ENCODE measurements around the gene SPON2. TPM values are rescaled to one million over a fixed set of nuclear protein-coding genes. Genes with fewer than 3 reads are reported as not detected.

The SPON2 gene
- polyA plus RNA-seq, 4 donors = 9.3 to 18.3 (median 10.6) TPM

- no peak for DNase-seq (ENCODE audit: low read depth in 4 of 4, low spot score in 3 of 4)
These were observed 2.7 kb upstream of the SPON2 start for GRCh38 chr4:1174941-1175634.

DNA sequence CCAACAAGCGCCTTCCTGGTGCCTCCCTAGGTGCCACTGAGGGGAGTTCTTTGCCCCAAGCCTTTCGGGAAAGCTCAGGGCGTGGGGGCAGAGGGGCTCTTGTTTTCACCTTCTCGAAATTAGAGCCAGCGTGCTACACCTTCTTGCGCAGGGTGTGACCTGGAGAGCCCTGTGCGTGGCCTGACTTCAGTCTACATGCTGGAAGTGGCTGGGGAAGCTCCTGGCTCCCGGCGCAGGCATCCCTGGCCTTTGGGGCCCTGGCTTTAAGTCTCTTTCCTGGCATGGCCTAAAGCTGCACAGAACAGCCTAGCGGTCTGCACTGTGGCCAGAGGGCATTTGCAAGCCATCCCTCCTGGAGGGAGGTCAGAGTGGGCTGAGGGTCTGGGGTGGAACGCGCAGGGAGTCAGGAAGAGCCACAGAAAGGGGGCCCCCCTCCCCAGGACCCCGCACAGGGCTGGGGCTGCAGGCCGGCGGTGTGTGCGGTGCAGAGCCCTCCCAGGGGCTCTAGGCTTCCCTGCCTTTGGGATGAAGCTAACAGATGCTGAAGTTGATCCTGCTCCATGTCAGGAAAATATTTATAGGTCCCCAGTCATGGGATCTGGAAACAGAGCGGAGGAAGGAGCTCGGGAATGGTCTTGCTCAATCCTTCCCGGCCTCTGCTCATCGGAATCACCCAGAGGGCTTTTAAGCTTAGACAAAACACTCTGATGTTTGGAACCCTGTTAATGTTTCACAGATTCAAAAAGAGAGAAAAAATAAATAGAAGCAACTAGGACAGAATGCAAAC lies 781 bp upstream of the SPON2 start:
- no peak for DNase-seq (ENCODE audit: low read depth in 4 of 4, low spot score in 3 of 4)

GRCh38 chr4:1171311-1172227 lies 814 bp downstream of the SPON2 start:
- no peak for DNase-seq (ENCODE audit: low read depth in 4 of 4, low spot score in 3 of 4)

GRCh38 chr4:1170976-1171310 lies 1.4 kb downstream of the SPON2 start:
- DNase-seq (ENCODE audit: low read depth in 4 of 4, low spot score in 3 of 4) = no peak

- no peak for DNase-seq (ENCODE audit: low read depth in 4 of 4, low spot score in 3 of 4)
These were observed 2.0 kb downstream of the SPON2 start for GRCh38 chr4:1170156-1170975.

DNA sequence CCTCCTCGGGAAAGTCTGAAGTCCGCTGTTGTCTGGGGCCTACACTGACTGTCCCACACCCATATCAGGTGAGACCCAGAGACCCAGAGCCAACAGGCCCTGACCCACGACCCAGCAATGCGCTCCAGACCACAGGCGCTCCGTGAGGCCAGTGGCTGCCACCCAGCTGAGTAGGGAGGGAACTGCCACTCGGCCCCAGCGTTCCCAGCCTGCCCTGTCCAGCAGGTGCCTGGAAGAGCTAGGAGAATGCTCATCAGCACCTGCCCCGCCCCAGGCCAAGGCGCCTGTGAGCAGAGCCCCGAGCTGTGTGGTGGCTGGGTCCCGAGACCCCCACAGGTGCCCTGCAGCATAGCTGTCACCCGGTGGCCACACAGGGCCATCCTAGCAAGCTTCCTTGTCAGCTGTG lies 2.7 kb downstream of the SPON2 start:
- DNase-seq (ENCODE audit: low read depth in 4 of 4, low spot score in 3 of 4) = no peak

DNA sequence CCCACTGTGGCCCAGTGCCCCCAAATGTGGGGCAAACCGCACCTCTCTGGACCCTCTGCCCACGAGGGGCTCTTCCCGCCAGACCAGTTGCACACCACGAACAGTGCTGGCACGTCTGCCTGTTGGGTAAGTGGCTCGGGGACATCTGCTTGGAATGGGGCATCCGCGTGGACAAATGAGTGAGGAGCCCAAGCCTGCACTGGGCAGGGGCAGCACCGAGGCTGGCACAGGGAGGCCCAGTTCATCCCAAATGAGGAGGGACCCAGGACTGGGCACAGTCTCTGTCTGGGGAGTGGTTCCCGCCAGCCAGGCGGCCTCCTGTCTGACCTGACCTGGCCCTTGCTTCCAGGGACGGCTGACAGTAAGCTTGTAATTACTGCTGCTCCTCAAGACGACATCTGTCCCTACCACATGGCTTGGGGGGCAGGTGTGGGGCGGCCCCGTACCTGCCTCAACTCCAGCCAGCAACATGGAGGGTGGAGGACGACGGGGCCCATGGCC lies 3.2 kb downstream of the SPON2 start:
- no peak for DNase-seq (ENCODE audit: low read depth in 4 of 4, low spot score in 3 of 4)

DNA sequence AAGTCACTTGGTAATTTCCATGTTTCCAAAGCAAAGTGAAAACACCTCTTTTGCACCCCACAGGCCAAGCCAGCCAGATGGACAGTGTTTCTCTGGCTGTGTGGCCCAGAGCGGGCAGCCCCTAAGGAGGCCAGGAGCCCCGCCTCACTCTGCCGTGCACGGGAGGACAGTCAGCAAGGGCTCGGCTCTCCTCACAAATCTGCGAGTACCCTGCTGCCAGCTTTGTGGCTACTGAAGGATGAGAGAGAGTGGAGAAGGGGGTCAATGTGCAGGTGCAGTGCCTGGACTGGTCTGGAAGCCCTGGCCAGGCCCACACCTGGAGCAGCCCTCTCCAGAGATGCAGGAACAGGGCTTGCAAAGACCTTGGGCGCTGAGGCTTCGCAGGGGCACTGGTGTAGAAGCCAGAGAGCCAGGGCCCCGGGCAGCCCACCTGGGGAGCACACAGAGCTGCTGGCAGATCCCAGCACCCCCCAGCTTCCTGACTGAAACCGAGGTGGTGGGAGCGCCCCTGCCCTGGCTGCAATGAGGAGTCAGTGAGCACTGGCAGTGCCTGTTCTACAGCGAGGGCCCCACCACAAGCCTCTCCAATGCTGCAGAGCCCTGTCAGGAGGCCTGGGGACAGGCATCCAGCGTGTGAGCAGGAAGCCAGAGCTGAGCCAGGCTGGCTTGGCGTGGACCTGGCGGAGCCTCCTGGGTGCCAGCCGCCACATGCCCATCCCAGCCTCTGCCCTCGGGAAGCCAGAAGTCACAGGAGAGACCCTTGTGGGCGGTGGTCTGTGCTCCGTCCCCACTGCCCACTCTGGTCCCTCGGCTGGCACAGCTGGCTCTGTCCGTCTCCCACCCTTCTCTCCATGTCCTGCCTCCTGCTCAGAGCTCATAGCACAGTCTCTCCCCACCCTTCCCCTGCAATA lies 3.9 kb downstream of the SPON2 start:
- DNase-seq (ENCODE audit: low read depth in 4 of 4, low spot score in 3 of 4) = no peak

DNA sequence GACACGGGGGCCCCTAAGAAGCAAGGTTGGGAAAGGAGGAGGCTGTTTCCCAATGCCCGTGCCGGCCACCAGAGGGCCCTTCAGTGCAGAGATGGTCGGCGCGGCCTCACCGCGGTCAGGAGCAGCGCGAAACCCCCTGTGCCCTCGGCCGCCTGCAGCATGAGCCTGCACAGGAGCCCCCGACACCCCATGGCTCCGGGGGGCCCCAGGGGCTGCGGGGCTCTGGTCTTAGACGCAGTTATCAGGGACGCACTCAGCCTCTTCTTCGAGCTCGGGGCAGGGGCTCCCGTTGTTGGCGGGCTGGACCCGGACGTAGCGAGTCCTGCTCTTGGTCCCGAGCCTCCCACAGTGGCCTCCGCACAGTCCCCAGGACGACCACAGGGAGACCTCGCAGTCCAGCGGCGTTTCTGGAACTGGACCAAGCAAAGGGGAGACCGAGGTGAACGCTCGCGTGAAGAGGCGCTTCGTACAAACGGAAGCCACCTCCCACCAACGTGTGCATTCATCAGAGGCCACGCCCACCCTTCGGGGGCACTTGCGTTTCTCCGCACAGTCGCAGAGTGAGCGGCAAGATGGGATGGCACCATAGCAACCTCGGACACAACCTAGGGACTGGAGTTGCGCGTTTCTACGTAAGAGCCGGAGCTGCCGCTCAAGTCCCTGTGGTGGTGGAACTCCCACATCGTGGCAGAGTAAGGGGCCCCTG lies 5.0 kb downstream of the SPON2 start:
- DNase-seq (ENCODE audit: low read depth in 4 of 4, low spot score in 3 of 4) = peak in 3 of 4 donors; percentile 62 to 68 (median 67)

GRCh38 chr4:1166509-1167243 lies 5.7 kb downstream of the SPON2 start:
- no peak for DNase-seq (ENCODE audit: low read depth in 4 of 4, low spot score in 3 of 4)

DNA sequence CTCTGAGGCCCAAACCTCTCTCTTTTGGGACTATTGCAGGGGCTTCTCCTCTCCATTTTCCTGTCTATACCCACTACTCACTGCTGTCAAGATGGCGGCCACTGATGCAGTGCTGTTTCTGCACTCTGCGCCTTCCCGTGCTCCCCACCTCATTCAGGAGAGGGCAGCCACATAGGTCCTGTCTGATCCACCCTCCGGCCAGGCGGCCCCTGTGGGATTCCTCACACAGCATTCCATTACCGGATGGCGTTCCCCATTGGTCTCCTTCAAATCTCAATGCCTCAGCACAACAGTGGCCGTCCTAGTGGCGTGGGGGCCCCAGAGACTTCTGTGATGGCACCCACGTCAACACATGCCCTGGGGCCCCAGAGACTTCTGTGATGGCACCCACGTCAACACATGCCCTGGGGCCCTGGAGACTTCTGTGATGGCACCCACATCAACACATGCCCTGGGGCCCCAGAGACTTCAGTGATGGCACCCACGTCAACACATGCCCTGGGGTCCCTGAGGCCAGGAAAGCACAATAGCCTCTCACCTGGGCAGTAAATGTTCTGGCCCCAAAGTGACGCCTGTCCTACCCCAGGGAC lies 7.3 kb downstream of the SPON2 start:
- DNase-seq (ENCODE audit: low read depth in 4 of 4, low spot score in 3 of 4) = no peak

- DNase-seq (ENCODE audit: low read depth in 4 of 4, low spot score in 3 of 4) = no peak
These were observed 7.9 kb downstream of the SPON2 start for GRCh38 chr4:1164444-1164843.

DNA sequence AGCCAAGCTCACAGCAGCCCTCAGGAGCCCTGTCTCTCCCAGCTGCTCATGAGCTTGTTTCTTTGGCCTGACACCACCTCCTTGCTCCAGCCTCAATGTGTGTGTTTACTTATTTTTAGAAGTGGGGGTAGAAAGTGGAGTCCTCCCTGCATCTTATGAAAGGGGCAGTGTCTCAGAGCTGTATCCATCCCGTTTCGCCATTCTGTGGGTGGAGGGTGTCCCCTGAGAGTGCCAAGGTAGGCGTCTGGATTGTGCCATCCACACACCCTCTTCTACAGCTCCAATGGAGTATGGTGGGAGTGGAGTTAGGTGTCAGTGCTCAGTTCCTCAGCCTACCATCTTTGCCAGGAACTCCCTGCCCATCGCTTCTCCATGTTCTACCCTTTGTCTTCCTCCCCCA lies 8.3 kb downstream of the SPON2 start:
- DNase-seq (ENCODE audit: low read depth in 4 of 4, low spot score in 3 of 4) = no peak

GRCh38 chr4:1160351-1160750 lies 12.0 kb downstream of the SPON2 start:
- DNase-seq (ENCODE audit: low read depth in 4 of 4, low spot score in 3 of 4) = no peak

GRCh38 chr4:1156069-1156468 lies 16.3 kb downstream of the SPON2 start:
- DNase-seq (ENCODE audit: low read depth in 4 of 4, low spot score in 3 of 4) = no peak

DNA sequence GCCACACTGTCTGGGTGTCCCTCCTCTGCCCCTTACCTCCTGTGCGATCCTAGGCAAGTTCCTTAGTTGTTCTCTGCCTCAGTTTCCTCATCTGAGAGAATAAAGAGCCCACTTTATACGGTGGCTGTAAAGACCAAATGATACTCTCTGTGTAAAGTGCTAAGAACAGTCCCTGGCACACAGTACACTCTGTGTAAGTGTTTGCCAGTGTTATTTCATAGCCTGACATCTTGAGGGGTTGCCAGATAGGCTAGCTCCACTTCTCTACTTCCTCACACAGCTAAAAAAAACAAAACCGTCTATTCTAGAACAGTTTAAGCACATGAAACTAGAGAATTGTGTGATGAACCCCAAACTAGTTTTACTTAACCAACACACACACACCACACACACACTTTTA lies 17.1 kb downstream of the SPON2 start:
- no peak for DNase-seq (ENCODE audit: low read depth in 4 of 4, low spot score in 3 of 4)

- no peak for DNase-seq (ENCODE audit: low read depth in 4 of 4, low spot score in 3 of 4)
These were observed 17.7 kb downstream of the SPON2 start for GRCh38 chr4:1154523-1155182.
